NT2/D1 (cell line): ENCODE data around the gene SORT1.

Experiments
- SUZ12 ChIP-seq: IDR thresholded peaks from 2 replicates; pipeline ENCODE4 v1.6.1; 2011; ENCODE audit not compliant: insufficient read length, insufficient read depth; ENCODE audit errors: extremely low read depth
- YY1 ChIP-seq: IDR thresholded peaks from 2 replicates; pipeline ENCODE4 v1.6.1; 2011; ENCODE audit not compliant: insufficient read length, insufficient read depth
- ZNF274 ChIP-seq: IDR thresholded peaks from 2 replicates; pipeline ENCODE4 v1.6.1; 2011; ENCODE audit warnings: mild to moderate bottlenecking, low read depth, low read length

DNA sequence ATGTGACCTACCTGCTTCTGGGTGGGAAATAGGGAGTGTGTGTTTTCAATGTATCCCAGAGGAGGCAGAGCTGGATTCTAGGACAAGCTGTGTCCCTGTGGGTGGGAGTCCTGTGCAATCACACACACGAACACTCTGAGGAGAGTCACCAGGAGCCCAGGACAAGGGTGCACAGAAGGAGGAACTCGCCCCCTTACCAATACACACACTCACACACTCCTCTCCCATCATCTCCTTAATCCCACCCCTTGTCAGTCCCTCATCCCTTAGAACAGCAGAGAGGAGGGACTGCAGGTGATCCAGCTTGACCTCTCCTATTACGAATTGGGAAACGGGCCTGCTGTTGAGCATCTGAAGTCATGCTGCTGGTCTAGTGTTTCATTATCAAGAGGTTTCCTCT is 82.4 kb downstream of the SORT1 start:
- TF ChIP-seq YY1: no peak
- TF ChIP-seq SUZ12: no peak
- TF ChIP-seq ZNF274: no peak
